ENCODE results near the gene FPGS.

FPGS gene

GRCh38 chr9:127769101-127769500 lies 33.6 kb upstream of the FPGS start:
- H3K4me3 Mint-ChIP-seq, result no peak overlapping the region
- peaks cover 54% of the 10 kb centered on the region for H3K4me1 Mint-ChIP-seq

DNA sequence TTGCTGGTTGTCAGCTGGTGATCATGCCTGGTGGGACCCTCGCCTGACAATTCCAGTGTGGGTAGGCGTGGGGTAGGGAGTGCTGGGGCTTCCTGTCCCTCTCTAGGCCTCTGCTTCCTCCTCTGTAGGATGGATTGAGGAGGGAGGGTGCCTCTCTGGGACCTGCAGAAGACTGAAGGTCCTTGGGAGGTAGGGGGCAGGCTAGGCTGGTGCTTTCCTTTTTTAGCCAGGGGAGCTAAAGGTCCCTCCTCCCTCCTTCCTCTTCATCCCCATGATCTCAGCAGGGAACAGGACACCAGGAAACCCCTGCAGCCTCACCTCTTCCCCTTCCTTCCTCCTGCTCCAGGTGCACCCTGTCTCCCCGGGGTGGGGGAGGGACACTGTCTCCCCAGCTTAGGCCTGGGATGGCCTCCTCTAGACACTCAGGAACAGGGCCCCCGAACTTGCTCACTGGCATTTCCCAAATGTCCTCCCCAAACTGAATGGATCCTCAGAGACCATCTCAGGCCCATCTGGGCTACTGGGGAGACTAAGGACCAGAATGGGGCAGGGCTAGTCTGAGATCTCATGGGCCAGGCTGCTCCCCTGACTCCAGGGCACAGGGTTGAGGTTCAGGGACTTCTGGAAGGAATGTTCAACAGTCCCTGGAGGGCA lies 32.6 kb upstream of the FPGS start:
- no peaks in the 10 kb centered on the region for H3K9me3 Mint-ChIP-seq
- peaks cover 11% of the 10 kb centered on the region for H3K27me3 Mint-ChIP-seq (ENCODE audit: low read depth, poor library complexity)
- peak overlapping the region; percentile 82 for H3K4me3 Mint-ChIP-seq
- peak overlapping the region; percentile 64 for H3K27ac Mint-ChIP-seq
- peaks cover 46% of the 10 kb centered on the region for H3K4me1 Mint-ChIP-seq
- no peaks in the 10 kb centered on the region for H3K36me3 Mint-ChIP-seq (ENCODE audit: low read depth)
- no peak for DNase-seq
- TF ChIP-seq CTCF (IDR thresholded peaks at IDR 0.05), result no peak

More at GRCh38 chr9:127769101-127769500, 33.6 kb upstream of the FPGS start:
- TF ChIP-seq CTCF (IDR thresholded peaks at IDR 0.05), result no peak
- Mint-ChIP-seq H3K27ac (peak overlapping the region; percentile 90), H3K9me3 (no peaks in the 10 kb centered on the region), H3K36me3 (ENCODE audit: low read depth) (no peaks in the 10 kb centered on the region), H3K27me3 (ENCODE audit: low read depth, poor library complexity) (peaks cover 14% of the 10 kb centered on the region)
- DNase-seq, result no peak

DNA sequence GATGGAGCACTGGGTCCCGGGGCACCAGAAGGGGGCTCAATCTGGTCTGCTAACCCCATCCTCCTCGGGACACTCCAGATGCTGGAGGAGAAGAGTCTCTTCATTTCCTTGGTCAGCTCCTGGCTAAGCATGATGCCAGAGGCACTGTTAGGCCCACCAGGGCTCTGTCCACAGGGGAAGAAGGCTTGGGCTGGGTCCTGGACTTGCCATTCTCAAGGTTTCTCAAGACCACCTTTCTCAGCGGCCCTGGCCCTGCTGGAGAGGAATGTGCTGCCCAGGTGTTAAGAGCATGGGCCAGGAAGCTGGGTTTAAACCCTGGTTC lies 32.1 kb upstream of the FPGS start:
- Mint-ChIP-seq H3K36me3 (ENCODE audit: low read depth) (no peaks in the 10 kb centered on the region), H3K9me3 (no peaks in the 10 kb centered on the region), H3K27me3 (ENCODE audit: low read depth, poor library complexity) (peaks cover 11% of the 10 kb centered on the region), H3K4me1 (peaks cover 41% of the 10 kb centered on the region), H3K27ac (no peak overlapping the region), H3K4me3 (peak overlapping the region; percentile 82)
- no peak for TF ChIP-seq CTCF (IDR thresholded peaks at IDR 0.05)
- DNase-seq, result no peak

GRCh38 chr9:127770905-127771569 lies 31.6 kb upstream of the FPGS start:
- Mint-ChIP-seq H3K9me3 (no peaks in the 10 kb centered on the region), H3K27ac (no peak overlapping the region), H3K4me3 (peak overlapping the region; percentile 82), H3K27me3 (ENCODE audit: low read depth, poor library complexity) (peaks cover 11% of the 10 kb centered on the region), H3K36me3 (ENCODE audit: low read depth) (no peaks in the 10 kb centered on the region), H3K4me1 (peaks cover 40% of the 10 kb centered on the region)
- peak; percentile 100 for DNase-seq
- TF ChIP-seq CTCF (IDR thresholded peaks at IDR 0.05), result no peak

DNA sequence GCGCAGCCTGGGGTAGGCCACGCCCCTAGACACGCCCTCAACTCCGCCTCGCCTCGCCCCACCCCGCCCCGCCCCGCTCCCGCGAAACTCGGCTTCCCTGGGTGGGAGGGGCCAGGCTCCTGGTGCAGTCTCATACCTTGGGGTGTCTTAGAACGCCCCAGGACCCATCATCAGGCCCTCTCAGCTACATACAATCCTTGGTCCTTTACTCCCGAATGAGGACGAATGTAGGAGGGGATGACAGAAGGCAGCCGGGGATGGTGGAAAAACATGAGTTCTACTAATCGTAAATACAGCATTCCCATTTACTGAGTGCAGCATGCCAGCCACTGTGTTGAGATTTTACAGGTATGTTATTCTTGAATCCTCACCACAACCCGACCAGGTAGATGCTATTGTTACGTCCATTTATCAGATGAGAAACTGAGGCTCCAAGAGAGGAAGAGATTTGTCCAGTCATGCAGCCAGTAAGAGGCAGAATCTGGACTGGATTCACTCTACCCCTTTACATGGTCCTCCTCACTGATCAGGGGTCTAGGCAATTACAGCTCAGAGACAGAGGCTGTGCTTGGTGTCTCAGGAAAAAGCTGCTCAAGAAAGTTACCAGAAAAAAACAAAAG lies 31.0 kb upstream of the FPGS start:
- H3K27ac Mint-ChIP-seq, result no peak overlapping the region
- no peaks in the 10 kb centered on the region for H3K9me3 Mint-ChIP-seq
- DNase-seq, result no peak
- no peaks in the 10 kb centered on the region for H3K36me3 Mint-ChIP-seq (ENCODE audit: low read depth)
- H3K27me3 Mint-ChIP-seq (ENCODE audit: low read depth, poor library complexity), result peaks cover 11% of the 10 kb centered on the region
- peak overlapping the region; percentile 82 for H3K4me3 Mint-ChIP-seq
- TF ChIP-seq CTCF (IDR thresholded peaks at IDR 0.05), result no peak
- H3K4me1 Mint-ChIP-seq, result peaks cover 46% of the 10 kb centered on the region
